Articular chondrocyte of knee joint (primary cell): ENCODE measurements around the gene UFC1. TPM values are rescaled to one million over a fixed set of nuclear protein-coding genes. Genes with fewer than 3 reads are reported as not detected.

Experiments
- small RNA-seq: library from RNA; depleted of rRNA; stranded (forward); fragments of <200 nt; gene quantifications from one replicate; pipeline ENCODE3, GENCODE V24; 2012
- total RNA-seq: library from RNA; depleted of rRNA; stranded (reverse); fragments of >200 nt; gene quantifications from 2 replicates; pipeline ENCODE4 v1.2.3, GENCODE V29; 2012

Gene UFC1
- 133 TPM in 2 replicates for total RNA-seq

DNA sequence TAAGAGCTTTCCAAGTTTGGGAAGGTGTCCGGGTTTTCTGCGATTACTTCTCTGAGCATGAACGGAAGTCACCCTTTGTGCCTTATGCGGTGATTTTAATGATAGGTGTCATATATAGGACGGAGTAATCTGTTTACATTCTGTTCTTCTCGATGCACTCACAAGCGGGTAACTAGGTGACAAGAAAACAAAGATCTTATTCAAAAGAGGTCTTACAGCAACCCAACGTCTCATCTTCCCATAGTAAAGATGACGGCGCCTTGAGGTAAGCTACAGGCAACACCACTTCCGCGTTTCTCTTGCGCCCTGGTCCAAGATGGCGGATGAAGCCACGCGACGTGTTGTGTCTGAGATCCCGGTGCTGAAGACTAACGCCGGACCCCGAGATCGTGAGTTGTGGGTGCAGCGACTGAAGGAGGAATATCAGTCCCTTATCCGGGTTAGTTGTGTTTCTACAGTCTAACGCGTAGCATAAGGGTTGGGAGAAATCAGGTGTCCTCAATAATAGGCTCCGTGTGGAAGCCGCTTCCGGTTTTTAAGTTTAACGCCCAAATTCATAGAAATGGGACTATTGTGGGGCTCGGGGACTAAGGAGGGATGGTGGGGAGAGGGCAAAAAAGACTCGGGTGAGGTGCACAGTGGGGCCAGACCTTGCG, at the start of gene UFC1:
TSS of gene UFC1 (plus strand) at position 297 of the 656 bp plus-strand sequence. CDS start at position 317, 20 bp downstream.

GRCh38 chr1:161117759-161118581, 35.8 kb upstream of the UFC1 start, which contains the start of the genes NIT1 and PFDN2:
TSS of gene NIT1 (plus strand) at chr1:161118105. CDS start at chr1:161118177, 72 bp downstream.
TSS of gene PFDN2 (minus strand) at chr1:161118037. CDS start at chr1:161118026, 11 bp downstream.

GRCh38 chr1:161132410-161133219, 21.2 kb upstream of the UFC1 start, which contains the start of gene DEDD:
TSS of gene DEDD (minus strand) at chr1:161132667. CDS start at chr1:161124462, 8,205 bp downstream.

DNA sequence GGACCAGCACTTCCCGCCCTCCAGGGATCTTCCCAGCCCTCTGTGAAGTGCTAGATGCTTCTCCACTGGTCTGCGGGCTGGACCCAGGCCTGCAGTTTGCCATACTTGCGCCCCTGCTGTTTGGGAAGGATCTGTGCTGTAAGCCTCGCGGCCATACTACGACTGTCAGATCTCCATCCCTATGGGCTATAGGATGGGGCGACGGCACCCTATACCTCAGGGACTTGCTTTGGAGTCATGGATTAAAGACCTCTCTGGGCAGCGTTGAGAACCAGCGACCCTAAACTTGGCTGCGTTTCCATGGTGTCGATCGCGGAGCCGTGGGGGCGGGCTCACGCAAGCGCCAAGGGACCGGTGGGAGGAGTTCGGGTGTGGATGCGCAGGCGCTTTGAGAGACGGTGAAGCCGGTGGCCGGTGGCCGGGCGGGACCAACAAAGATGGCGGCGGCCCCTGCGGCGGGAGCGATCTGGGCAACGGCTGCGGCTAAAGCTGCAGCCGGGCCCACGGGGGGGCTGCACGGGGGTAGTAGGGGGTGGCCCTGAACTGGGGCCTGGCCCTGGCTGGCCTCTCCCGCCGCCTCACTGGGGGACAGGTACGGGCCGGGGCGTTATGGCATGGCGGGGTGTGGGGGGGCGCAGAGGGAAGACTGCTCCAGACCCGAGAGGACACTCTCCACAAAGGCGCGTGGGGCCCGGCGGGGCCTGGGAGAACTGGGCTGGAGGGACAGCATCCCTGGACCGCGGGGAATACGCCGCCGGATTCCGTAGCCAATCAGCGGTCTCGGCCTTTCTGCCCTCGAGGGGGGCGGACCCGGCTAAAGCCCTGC, 5.5 kb downstream of the UFC1 start, which contains the start of gene USP21:
TSS of gene USP21 (plus strand) at position 414 of the 826 bp plus-strand sequence. CDS start 1,141 bp downstream, outside the sequence.

DNA sequence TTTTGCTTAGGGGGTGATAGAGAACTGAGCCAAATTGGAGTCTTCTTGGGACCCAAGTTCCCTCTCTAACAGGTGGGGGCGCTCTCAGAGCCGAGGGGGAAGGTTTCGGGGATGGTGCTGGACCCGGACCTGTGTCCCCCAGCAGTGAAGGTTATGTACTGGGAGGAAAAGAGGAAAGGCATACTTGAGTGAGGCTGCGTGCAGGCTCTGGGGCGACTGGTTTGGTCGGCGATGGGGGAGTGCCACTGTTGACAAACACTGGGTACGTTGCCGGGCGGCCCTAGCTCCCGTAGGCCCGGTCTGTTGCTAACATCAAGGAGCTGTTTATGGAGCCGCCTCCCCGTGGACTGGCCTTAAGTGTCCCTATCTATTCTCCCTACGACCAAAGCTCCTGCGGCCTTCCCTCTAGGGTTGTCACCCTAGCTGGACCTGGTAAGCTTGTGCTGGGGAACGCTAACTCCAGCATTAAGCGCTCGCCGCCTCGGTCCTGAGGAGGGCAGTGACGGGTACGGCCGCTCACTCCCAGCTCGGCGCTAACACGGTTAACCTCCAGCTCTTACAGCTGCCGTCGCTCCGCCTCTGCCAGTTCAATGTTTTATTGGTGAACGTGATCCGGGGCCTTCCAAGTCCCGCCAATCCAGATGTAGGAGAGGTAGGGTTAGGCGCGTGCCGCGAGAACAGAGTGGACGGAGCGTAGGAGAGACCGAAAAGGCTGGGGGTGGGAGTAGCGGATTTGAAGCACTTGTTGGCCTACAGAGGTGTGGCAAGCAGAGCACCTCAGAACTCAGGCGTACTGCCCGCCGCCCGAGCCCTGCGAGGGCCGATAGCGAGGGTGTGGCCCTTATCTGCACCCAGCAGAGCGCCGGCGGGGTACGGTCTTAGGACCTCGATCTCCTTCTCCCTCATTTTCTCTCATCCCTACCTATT, 12.2 kb downstream of the UFC1 start, which contains the start of gene PPOX:
TSS of gene PPOX (plus strand) at position 685 of the 927 bp plus-strand sequence. CDS start 422 bp downstream, outside the sequence.

DNA sequence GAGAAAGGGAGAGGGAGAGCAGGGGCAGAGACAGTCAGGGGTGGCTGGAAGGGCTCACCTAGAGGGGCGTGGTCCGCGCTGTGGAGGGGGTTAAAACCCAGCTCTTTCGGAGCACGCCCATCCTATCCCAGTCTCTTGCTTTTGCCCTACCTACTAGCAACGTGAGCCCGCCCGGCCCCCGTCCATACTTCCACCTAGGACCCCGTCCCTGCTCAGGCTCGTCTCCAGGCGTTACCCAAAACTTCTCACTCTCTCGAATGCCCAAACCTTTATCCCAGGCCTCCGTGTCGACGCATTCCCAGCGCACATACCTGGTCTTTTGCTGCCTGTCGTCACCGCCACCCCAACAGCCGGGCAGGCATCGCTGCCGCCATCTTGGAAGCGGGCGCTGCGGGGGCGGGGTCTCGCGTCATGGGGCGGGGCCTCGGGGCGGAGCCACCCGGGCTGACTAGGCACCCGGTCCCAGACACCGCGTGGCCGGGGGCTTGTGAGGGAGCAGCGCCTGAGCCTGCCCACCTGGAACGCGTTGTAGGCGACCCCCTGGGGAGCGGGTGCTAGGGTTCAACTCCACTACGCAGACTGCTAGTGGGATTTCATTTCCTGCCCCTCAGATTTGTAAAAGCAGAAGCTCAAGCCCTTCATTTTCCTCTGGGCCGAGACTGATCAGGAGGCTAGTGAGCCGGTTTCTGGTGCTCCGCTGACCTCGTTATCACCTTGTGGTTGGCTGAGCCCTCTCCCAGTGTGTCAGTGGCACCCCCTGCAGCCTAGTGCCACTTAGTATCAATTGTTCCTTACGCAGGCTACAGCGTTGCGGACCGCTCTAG, 23.5 kb downstream of the UFC1 start, which contains the start of gene B4GALT3:
TSS of gene B4GALT3 (minus strand) at position 396 of the 824 bp plus-strand sequence. CDS start 1,447 bp downstream, outside the sequence.

GRCh38 chr1:161198897-161199431, 45.2 kb downstream of the UFC1 start, which contains the start of gene ADAMTS4:
TSS of gene ADAMTS4 (minus strand) at chr1:161199054. CDS start at chr1:161198627, 427 bp downstream.

GRCh38 chr1:161201836-161202712, 48.3 kb downstream of the UFC1 start, which contains the start of gene NDUFS2:
TSS of gene NDUFS2 (plus strand) at chr1:161202367. CDS start at chr1:161202386, 19 bp downstream.

Small RNA genes lying within 50 kb of the gene (small RNA-seq; reads per million reads assigned to genes)
- gene RF01225, result not detected

Other genes with a start within 250 kb of the UFC1 start
- not detected in 2 replicates for gene ITLN2, start 199.2 kb upstream of the UFC1 start, total RNA-seq
- 0.78 and 0.86 TPM in 2 replicates for gene F11R, start 132.8 kb upstream of the UFC1 start, total RNA-seq
- 5.6 and 6.1 TPM in 2 replicates for gene TSTD1, start 115.0 kb upstream of the UFC1 start, total RNA-seq
- 45.6 and 49.1 TPM in 2 replicates for gene USF1, start 108.0 kb upstream of the UFC1 start, total RNA-seq
- under 0.01 TPM in 1 of 2 replicates, not detected in the other for gene ARHGAP30, start 84.1 kb upstream of the UFC1 start, total RNA-seq
- 0.13 TPM in 1 of 2 replicates, not detected in the other for gene NECTIN4, start 64.4 kb upstream of the UFC1 start, total RNA-seq
- 1.4 TPM in 2 replicates for gene KLHDC9, start 55.6 kb upstream of the UFC1 start, total RNA-seq
- gene PFDN2, start 35.9 kb upstream of the UFC1 start, total RNA-seq, result 22.2 and 23.6 TPM in 2 replicates
- 19.1 and 21.4 TPM in 2 replicates for gene NIT1, start 35.9 kb upstream of the UFC1 start, total RNA-seq
- 28.6 and 33.5 TPM in 2 replicates for gene DEDD, start 21.3 kb upstream of the UFC1 start, total RNA-seq
- 5.4 and 5.7 TPM in 2 replicates for gene USP21, start 5.5 kb downstream of the UFC1 start, total RNA-seq
- 6.8 and 10.2 TPM in 2 replicates for gene PPOX, start 12.4 kb downstream of the UFC1 start, total RNA-seq
- gene B4GALT3, start 23.5 kb downstream of the UFC1 start, total RNA-seq, result 11.2 and 16.2 TPM in 2 replicates
- gene ADAMTS4, start 45.1 kb downstream of the UFC1 start, total RNA-seq, result 0.43 and 0.52 TPM in 2 replicates
- gene NDUFS2, start 48.4 kb downstream of the UFC1 start, total RNA-seq, result 63.6 and 75.3 TPM in 2 replicates
- not detected in 2 replicates for gene FCER1G, start 61.3 kb downstream of the UFC1 start, total RNA-seq
- not detected in 2 replicates for gene APOA2, start 69.7 kb downstream of the UFC1 start, total RNA-seq
- gene TOMM40L, start 72.1 kb downstream of the UFC1 start, total RNA-seq, result 7.5 and 9.4 TPM in 2 replicates
- gene NR1I3, start 84.2 kb downstream of the UFC1 start, total RNA-seq, result not detected in 2 replicates
- not detected in 2 replicates for gene PCP4L1, start 104.8 kb downstream of the UFC1 start, total RNA-seq
- 0.65 and 1.8 TPM in 2 replicates for gene MPZ, start 156.0 kb downstream of the UFC1 start, total RNA-seq
- 24.7 and 61.3 TPM in 2 replicates for gene SDHC, start 160.4 kb downstream of the UFC1 start, total RNA-seq
- gene CFAP126, start 213.9 kb downstream of the UFC1 start, total RNA-seq, result not detected in 2 replicates